WTC11 (cell line): Measurements from ENCODE around the gene DCUN1D3. TPM values are rescaled to one million over a fixed set of nuclear protein-coding genes. Genes with fewer than 3 reads are reported as not detected.

Experiments used
- ATAC-seq: fragments of 200-7000 bp; cut with Tn5 transposase; 2 replicates; pipeline ENCODE4 v1.10.0; 2021; ENCODE audit warnings: mild to moderate bottlenecking, moderate library complexity
- CTCF ChIA-PET: fragments of 300-600 bp; sonication (Branson Sonifier 250); formaldehyde crosslinking; loops from one replicate; lab custom pipeline; 2021; ENCODE audit warnings: antibody characterized with exemption; lab: Charles Lee
- POLR2A ChIA-PET: fragments of 350-600 bp; sonication (Branson Sonifier 250); formaldehyde crosslinking; loops from one replicate; lab custom pipeline; 2021; ENCODE audit warnings: antibody characterized with exemption; lab: Charles Lee
- DNase-seq: peaks from one replicate; pipeline ENCODE4 v3.0.0; 2021; ENCODE audit warnings: low spot score
- H3K27ac Mint-ChIP-seq: 2 replicates; pipeline ENCODE4 v1.8.0; 2021; ENCODE audit warnings: mixed read lengths
- H3K27me3 Mint-ChIP-seq: 2 replicates; pipeline ENCODE4 v1.8.0; 2021; ENCODE audit warnings: low read depth, mild to moderate bottlenecking, moderate library complexity, mixed read lengths
- H3K36me3 Mint-ChIP-seq: 2 replicates; pipeline ENCODE4 v1.8.0; 2021; ENCODE audit warnings: mixed read lengths
- H3K4me1 Mint-ChIP-seq: 2 replicates; pipeline ENCODE4 v1.8.0; 2022; ENCODE audit warnings: mixed read lengths
- H3K4me3 Mint-ChIP-seq: 2 replicates; pipeline ENCODE4 v1.8.0; 2021; ENCODE audit warnings: mild to moderate bottlenecking, moderate library complexity, mixed read lengths
- H3K9me3 Mint-ChIP-seq: 2 replicates; pipeline ENCODE4 v1.8.0; 2021; ENCODE audit warnings: mixed read lengths
- CBFB ChIP-seq: sonication (generic); formaldehyde crosslinking; IDR thresholded peaks from 2 replicates; pipeline ENCODE4 v1.8.1; 2022; ENCODE audit warnings: mild to moderate bottlenecking, low read depth, missing genetic modification reagents
- CREM ChIP-seq: sonication (generic); formaldehyde crosslinking; IDR thresholded peaks from 2 replicates; pipeline ENCODE4 v1.8.1; 2022; ENCODE audit warnings: mild to moderate bottlenecking, missing genetic modification reagents, moderate library complexity
- EMX1 ChIP-seq: fragments of 250-450 bp; sonication (Bioruptor Pico); IDR thresholded peaks from 2 replicates; pipeline ENCODE4 v1.8.0; 2021; ENCODE audit warnings: mild to moderate bottlenecking
- FOXK1 ChIP-seq: sonication (generic); formaldehyde crosslinking; IDR thresholded peaks from 2 replicates; pipeline ENCODE4 v1.8.0; 2022; ENCODE audit warnings: mild to moderate bottlenecking, moderate library complexity, missing genetic modification reagents
- FOXP1 ChIP-seq: sonication (generic); formaldehyde crosslinking; IDR thresholded peaks from 2 replicates; pipeline ENCODE4 v1.8.0; 2022; ENCODE audit warnings: missing genetic modification reagents, mild to moderate bottlenecking, moderate library complexity, borderline replicate concordance
- GABPB1 ChIP-seq: sonication (generic); formaldehyde crosslinking; IDR thresholded peaks from 2 replicates; pipeline ENCODE4 v1.8.1; 2023; ENCODE audit warnings: mild to moderate bottlenecking, missing genetic modification reagents
- HMGA2 ChIP-seq: fragments of 250-450 bp; sonication (Bioruptor Pico); IDR thresholded peaks from 2 replicates; pipeline ENCODE4 v1.4.0; 2021; ENCODE audit warnings: mild to moderate bottlenecking, moderate library complexity
- NFATC4 ChIP-seq: fragments of 250-450 bp; sonication (Bioruptor Pico); IDR thresholded peaks from 2 replicates; pipeline ENCODE4 v1.9.0; 2021; ENCODE audit warnings: mild to moderate bottlenecking
- NR2C2 ChIP-seq: sonication (generic); formaldehyde crosslinking; IDR thresholded peaks from 2 replicates; pipeline ENCODE4 v1.8.0; 2022; ENCODE audit warnings: mild to moderate bottlenecking, missing genetic modification reagents
- SMAD4 ChIP-seq: sonication (generic); formaldehyde crosslinking; IDR thresholded peaks from 2 replicates; pipeline ENCODE4 v1.8.0; 2022; ENCODE audit warnings: mild to moderate bottlenecking, missing genetic modification reagents
- STAT6 ChIP-seq: sonication (generic); formaldehyde crosslinking; conservative IDR thresholded peaks from 2 replicates; pipeline ENCODE4 v1.8.1; 2023; ENCODE audit warnings: mild to moderate bottlenecking, low read depth, missing genetic modification reagents, moderate library complexity
- TCF7 ChIP-seq: sonication (generic); formaldehyde crosslinking; IDR thresholded peaks from 2 replicates; pipeline ENCODE4 v1.8.0; 2022; ENCODE audit warnings: mild to moderate bottlenecking, low read depth, missing genetic modification reagents, moderate library complexity
- TP53 ChIP-seq: sonication (generic); formaldehyde crosslinking; IDR thresholded peaks from 2 replicates; pipeline ENCODE4 v1.8.1; 2023; ENCODE audit warnings: mild to moderate bottlenecking, missing genetic modification reagents
- ZNF317 ChIP-seq: sonication (generic); formaldehyde crosslinking; IDR thresholded peaks from 2 replicates; pipeline ENCODE4 v1.8.1; 2023; ENCODE audit warnings: low read depth, mild to moderate bottlenecking, moderate library complexity, missing genetic modification reagents, borderline replicate concordance
- ZNF423 ChIP-seq: fragments of 250-450 bp; sonication (Bioruptor Pico); IDR thresholded peaks from 2 replicates; pipeline ENCODE4 v2.1.2; 2022; ENCODE audit warnings: mild to moderate bottlenecking, moderate library complexity
- total RNA-seq: library from RNA; stranded (reverse); gene quantifications from 3 replicates; pipeline ENCODE4 v1.2.3, GENCODE V29; 2021
- TF ChIP-seq, protein P1 (sequence below): sonication (generic); formaldehyde crosslinking; IDR thresholded peaks from 2 replicates; pipeline ENCODE4 v1.8.0; 2022; ENCODE audit warnings: mild to moderate bottlenecking, missing genetic modification reagents
- TF ChIP-seq, protein P2 (sequence below): sonication (generic); formaldehyde crosslinking; IDR thresholded peaks from 2 replicates; pipeline ENCODE4 v1.8.1; 2023; ENCODE audit warnings: mild to moderate bottlenecking, missing genetic modification reagents
- TF ChIP-seq, protein P3 (sequence below): sonication (generic); formaldehyde crosslinking; IDR thresholded peaks from 2 replicates; pipeline ENCODE4 v1.8.1; 2023; ENCODE audit warnings: mild to moderate bottlenecking, missing genetic modification reagents, borderline replicate concordance

DCUN1D3 gene
- total RNA-seq, 1 experiment from 2014 or later = 14.7 TPM

GRCh38 chr16:20874088-20874581, 26.0 kb downstream of the DCUN1D3 start (continued):
- TF ChIP-seq STAT6 (no peak), GABPB1 (CRISPR knock-in tag) (no peak), FOXK1 (no peak), EMX1 (CRISPR knock-in tag) (no peak), HMGA2 (no peak), SMAD4 (no peak)
- TF ChIP-seq, protein P1, sequence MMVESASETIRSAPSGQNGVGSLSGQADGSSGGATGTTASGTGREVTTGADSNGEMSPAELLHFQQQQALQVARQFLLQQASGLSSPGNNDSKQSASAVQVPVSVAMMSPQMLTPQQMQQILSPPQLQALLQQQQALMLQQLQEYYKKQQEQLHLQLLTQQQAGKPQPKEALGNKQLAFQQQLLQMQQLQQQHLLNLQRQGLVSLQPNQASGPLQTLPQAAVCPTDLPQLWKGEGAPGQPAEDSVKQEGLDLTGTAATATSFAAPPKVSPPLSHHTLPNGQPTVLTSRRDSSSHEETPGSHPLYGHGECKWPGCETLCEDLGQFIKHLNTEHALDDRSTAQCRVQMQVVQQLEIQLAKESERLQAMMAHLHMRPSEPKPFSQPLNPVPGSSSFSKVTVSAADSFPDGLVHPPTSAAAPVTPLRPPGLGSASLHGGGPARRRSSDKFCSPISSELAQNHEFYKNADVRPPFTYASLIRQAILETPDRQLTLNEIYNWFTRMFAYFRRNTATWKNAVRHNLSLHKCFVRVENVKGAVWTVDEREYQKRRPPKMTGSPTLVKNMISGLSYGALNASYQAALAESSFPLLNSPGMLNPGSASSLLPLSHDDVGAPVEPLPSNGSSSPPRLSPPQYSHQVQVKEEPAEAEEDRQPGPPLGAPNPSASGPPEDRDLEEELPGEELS (CRISPR knock-in tag) = no peak

DNA sequence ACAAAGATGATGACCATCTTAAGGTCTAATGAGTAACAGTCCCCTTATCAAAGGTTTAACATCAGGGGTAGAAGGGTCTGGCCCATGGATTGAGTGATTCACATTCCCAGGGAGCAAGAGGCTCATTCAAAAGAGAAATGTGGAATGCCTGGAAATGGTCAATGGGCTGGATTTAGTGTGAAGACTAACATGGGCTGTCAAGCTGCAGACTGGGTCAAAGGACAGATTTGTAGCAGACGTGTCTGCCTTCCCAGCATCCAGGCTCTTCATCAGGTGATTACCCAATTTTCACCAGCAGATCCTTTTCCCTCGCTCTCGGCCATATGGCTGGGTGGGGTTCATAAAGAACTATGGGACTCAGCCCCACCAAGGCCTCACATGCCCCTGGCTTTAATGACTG, 26.8 kb downstream of the DCUN1D3 start:
- Mint-ChIP-seq H3K4me3 (no peak overlapping the region), H3K36me3 (no peaks in the 10 kb centered on the region), H3K27ac (no peak overlapping the region), H3K9me3 (0 out of 2 replicates have a peak, but pooled peaks cover 3% of the 10 kb centered on the region), H3K4me1 (peaks cover 34% of the 10 kb centered on the region), H3K27me3 (no peaks in the 10 kb centered on the region)
- no peak for DNase-seq
- ChIA-PET POLR2A (interaction anchor here (0.7 kb wide), 1 partner anchor 22 kb away, joined by 3 read pairs; no protein-coding TSS in a partner anchor), CTCF (interaction anchor here (0.9 kb wide), 1 partner anchor 128 kb away, joined by 3 read pairs; no protein-coding TSS in a partner anchor)
- TF ChIP-seq ZNF317 (CRISPR knock-in tag) = no peak
- no peak for TF ChIP-seq NFATC4
- no peak for TF ChIP-seq TCF7 (CRISPR knock-in tag)
- TF ChIP-seq ZNF423 (CRISPR knock-in tag) = no peak
- no peak for TF ChIP-seq NR2C2
- no peak for TF ChIP-seq TP53 (CRISPR knock-in tag)
- TF ChIP-seq, protein P2, sequence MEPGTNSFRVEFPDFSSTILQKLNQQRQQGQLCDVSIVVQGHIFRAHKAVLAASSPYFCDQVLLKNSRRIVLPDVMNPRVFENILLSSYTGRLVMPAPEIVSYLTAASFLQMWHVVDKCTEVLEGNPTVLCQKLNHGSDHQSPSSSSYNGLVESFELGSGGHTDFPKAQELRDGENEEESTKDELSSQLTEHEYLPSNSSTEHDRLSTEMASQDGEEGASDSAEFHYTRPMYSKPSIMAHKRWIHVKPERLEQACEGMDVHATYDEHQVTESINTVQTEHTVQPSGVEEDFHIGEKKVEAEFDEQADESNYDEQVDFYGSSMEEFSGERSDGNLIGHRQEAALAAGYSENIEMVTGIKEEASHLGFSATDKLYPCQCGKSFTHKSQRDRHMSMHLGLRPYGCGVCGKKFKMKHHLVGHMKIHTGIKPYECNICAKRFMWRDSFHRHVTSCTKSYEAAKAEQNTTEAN = no peak
- no peak for TF ChIP-seq CBFB (CRISPR knock-in tag)
- no peak for ATAC-seq

GRCh38 chr16:20871941-20872815, 28.0 kb downstream of the DCUN1D3 start:
- TF ChIP-seq CBFB (CRISPR knock-in tag) (no peak), FOXP1 (CRISPR knock-in tag) (no peak), CREM (CRISPR knock-in tag) (no peak)
- TF ChIP-seq, protein P3, sequence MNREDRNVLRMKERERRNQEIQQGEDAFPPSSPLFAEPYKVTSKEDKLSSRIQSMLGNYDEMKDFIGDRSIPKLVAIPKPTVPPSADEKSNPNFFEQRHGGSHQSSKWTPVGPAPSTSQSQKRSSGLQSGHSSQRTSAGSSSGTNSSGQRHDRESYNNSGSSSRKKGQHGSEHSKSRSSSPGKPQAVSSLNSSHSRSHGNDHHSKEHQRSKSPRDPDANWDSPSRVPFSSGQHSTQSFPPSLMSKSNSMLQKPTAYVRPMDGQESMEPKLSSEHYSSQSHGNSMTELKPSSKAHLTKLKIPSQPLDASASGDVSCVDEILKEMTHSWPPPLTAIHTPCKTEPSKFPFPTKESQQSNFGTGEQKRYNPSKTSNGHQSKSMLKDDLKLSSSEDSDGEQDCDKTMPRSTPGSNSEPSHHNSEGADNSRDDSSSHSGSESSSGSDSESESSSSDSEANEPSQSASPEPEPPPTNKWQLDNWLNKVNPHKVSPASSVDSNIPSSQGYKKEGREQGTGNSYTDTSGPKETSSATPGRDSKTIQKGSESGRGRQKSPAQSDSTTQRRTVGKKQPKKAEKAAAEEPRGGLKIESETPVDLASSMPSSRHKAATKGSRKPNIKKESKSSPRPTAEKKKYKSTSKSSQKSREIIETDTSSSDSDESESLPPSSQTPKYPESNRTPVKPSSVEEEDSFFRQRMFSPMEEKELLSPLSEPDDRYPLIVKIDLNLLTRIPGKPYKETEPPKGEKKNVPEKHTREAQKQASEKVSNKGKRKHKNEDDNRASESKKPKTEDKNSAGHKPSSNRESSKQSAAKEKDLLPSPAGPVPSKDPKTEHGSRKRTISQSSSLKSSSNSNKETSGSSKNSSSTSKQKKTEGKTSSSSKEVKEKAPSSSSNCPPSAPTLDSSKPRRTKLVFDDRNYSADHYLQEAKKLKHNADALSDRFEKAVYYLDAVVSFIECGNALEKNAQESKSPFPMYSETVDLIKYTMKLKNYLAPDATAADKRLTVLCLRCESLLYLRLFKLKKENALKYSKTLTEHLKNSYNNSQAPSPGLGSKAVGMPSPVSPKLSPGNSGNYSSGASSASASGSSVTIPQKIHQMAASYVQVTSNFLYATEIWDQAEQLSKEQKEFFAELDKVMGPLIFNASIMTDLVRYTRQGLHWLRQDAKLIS (CRISPR knock-in tag) = no peak
- no peak for ATAC-seq
- H3K4me3 Mint-ChIP-seq = no peak overlapping the region
- 0 out of 2 replicates have a peak, but pooled peaks cover 3% of the 10 kb centered on the region for H3K9me3 Mint-ChIP-seq
- ChIA-PET POLR2A (no interaction called here), CTCF (no interaction called here)
- H3K4me1 Mint-ChIP-seq = peaks cover 33% of the 10 kb centered on the region
- H3K36me3 Mint-ChIP-seq = no peaks in the 10 kb centered on the region
- no peaks in the 10 kb centered on the region for H3K27me3 Mint-ChIP-seq
- 0 out of 2 replicates have a peak overlapping the region, but pooled peaks have one; percentile 28 for H3K27ac Mint-ChIP-seq
- no peak for DNase-seq
